Measurements from ENCODE around the gene ZNF587B.
"Not testable (repeated sequence)": the region's sequence is repeated elsewhere in the genome, so short reads cannot be mapped to it uniquely, and the experiment has no call there.

The ZNF587B gene

GRCh38 chr19:57802269-57802668, 27.8 kb upstream of the ZNF587B start:
- no peak for DNase-seq (ENCODE audit: low read depth in 2 of 2)
- TF ChIP-seq, protein P1, sequence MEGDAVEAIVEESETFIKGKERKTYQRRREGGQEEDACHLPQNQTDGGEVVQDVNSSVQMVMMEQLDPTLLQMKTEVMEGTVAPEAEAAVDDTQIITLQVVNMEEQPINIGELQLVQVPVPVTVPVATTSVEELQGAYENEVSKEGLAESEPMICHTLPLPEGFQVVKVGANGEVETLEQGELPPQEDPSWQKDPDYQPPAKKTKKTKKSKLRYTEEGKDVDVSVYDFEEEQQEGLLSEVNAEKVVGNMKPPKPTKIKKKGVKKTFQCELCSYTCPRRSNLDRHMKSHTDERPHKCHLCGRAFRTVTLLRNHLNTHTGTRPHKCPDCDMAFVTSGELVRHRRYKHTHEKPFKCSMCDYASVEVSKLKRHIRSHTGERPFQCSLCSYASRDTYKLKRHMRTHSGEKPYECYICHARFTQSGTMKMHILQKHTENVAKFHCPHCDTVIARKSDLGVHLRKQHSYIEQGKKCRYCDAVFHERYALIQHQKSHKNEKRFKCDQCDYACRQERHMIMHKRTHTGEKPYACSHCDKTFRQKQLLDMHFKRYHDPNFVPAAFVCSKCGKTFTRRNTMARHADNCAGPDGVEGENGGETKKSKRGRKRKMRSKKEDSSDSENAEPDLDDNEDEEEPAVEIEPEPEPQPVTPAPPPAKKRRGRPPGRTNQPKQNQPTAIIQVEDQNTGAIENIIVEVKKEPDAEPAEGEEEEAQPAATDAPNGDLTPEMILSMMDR (IDR thresholded peaks at IDR 0.05; ENCODE audit: low read depth, low read length), result no peak
- H3K4me3 ChIP-seq (replicated peaks in 1 of 2; ENCODE audit: low read depth in 2 of 2, low read length in 2 of 2), result no peak overlapping the region

DNA sequence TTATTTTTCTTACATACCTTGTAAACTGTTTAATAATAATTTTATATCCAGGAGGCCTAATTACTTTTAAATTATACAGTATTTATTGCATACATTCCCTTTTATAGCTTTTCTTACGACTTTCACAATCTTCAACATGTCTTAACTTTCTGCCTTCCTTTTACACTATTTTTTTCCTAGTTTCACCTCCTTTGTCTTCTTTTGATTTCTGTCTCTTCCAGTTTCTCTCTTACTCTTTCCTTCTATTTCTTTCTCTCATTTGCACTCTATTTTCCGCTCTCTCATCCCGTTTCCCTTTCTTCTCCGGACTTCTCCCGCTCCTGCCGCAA, 26.9 kb upstream of the ZNF587B start:
- H3K4me3 ChIP-seq (replicated peaks in 1 of 2; ENCODE audit: low read depth in 2 of 2, low read length in 2 of 2), result peak overlapping the region; percentile 52 to 69
- TF ChIP-seq, protein P1 (IDR thresholded peaks at IDR 0.05; ENCODE audit: low read depth, low read length), result no peak
- DNase-seq (ENCODE audit: low read depth in 2 of 2), result no peak

- H3K4me3 ChIP-seq (replicated peaks in 1 of 2; ENCODE audit: low read depth in 2 of 2, low read length in 2 of 2), result peak overlapping the region; percentile 52 to 69
- peak; percentile 76 to 82 for DNase-seq (ENCODE audit: low read depth in 2 of 2)
- TF ChIP-seq, protein P1 (IDR thresholded peaks at IDR 0.05; ENCODE audit: low read depth, low read length), result no peak
Measured at GRCh38 chr19:57803594-57804325, 26.3 kb upstream of the ZNF587B start.

- TF ChIP-seq, protein P1 (IDR thresholded peaks at IDR 0.05; ENCODE audit: low read depth, low read length), result no peak
- peak; percentile 50 to 58 for DNase-seq (ENCODE audit: low read depth in 2 of 2)
- H3K4me3 ChIP-seq (replicated peaks in 1 of 2; ENCODE audit: low read depth in 2 of 2, low read length in 2 of 2), result no peak overlapping the region
Measured at GRCh38 chr19:57807541-57807940, 22.6 kb upstream of the ZNF587B start.

DNA sequence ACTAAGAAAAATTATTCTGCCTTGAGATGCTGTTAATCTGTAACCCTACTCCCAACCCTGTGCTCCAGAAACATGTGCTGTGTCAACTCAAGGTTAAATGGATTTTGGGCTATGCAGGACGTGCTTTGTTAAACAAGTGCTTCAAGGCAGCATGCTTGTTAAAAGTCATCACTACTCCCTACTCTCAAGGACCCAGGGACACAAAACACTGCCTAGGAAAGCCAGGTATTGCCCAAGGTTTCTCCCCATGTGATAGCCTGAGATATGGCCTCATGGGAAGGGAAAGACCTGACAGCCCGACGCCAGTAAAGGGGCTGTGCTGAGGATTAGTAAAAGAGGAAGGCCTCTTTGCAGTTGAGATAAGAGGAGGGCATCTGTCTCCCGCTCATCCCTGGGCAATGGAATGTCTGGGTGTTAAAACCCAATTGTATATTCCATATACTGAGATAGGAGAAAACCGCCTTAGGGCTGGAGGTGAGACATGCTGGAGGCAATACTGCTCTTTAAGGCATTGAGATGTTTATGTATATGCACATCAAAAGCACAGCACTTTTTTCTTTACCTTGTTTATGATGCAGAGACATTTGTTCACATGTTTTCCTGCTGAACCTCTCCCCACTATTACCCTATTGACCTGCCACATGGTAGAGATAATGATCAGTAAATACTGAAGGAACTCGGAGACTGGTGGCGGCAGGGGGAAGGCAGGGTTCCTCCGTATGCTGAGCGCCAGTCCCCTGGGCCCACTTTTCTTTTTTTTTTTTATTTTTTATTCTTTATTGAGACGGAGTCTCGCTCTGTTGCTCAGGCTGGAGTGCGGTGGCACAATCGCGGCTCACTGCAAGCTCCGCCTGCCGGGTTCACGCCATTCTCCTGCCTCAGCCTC, 19.4 kb upstream of the ZNF587B start:
- H3K4me3 ChIP-seq (replicated peaks in 1 of 2; ENCODE audit: low read depth in 2 of 2, low read length in 2 of 2); DNase-seq (ENCODE audit: low read depth in 2 of 2): not testable (repeated sequence)

DNA sequence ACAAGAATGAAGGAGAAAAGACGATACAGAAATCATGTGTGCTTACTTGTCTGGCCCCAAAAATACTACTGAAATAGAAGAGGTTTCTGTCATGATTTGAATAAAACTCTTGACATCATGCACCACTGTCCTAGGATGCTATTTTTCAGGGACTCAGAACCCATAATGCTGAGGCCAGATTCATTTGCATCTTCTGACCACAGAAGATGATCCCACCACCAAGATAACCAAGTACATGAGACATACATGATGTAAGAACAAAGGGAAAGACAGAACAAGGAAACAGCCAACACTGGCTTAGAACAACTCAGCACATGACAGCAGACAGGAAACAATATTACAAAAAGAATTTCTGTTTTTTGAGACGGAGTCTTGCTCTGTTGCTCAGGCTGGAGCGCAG, 17.9 kb upstream of the ZNF587B start:
- TF ChIP-seq, protein P1 (IDR thresholded peaks at IDR 0.05; ENCODE audit: low read depth, low read length), result no peak
- no peak for DNase-seq (ENCODE audit: low read depth in 2 of 2)

GRCh38 chr19:57812975-57813820, 16.9 kb upstream of the ZNF587B start:
- not testable (repeated sequence) for H3K4me3 ChIP-seq (replicated peaks in 1 of 2; ENCODE audit: low read depth in 2 of 2, low read length in 2 of 2); DNase-seq (ENCODE audit: low read depth in 2 of 2)

More for the DNA sequence above, 17.9 kb upstream of the ZNF587B start:
- H3K4me3 ChIP-seq (replicated peaks in 1 of 2; ENCODE audit: low read depth in 2 of 2, low read length in 2 of 2), result no peak overlapping the region

Data from cardiac fibroblast (primary cell).